COLO668 (cell line): ENCODE data around the gene ELMO3.
A peak's percentile ranks its signal among the peaks of the same experiment; 100 is the strongest.

ENCODE experiments used
- DNase-seq: peaks from one replicate; lab custom pipeline; 2025; ENCODE audit not compliant: unreplicated experiment; lab: John Stamatoyannopoulos, UW

The ELMO3 gene

DNA sequence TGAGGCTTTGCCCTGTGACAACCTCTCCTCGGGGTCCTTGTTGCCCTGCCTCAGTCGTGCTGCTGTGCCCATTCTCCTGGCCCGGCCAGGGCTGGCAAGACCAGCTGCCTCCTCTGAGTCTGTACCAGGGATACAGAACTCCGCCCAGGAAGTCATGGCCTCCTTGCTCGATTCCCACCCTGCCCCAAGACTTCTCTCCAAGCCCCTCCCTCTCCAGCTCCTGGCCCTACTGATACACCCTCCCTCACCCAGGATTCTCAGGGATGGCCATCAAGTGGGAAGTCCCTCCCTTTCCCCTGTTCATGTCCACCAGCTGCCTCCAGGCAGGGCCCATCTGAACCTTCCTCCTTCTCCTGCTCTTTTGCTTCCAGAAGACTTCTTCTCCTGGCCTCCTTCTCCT, 16.8 kb downstream of the ELMO3 start:
- no peak for DNase-seq

DNA sequence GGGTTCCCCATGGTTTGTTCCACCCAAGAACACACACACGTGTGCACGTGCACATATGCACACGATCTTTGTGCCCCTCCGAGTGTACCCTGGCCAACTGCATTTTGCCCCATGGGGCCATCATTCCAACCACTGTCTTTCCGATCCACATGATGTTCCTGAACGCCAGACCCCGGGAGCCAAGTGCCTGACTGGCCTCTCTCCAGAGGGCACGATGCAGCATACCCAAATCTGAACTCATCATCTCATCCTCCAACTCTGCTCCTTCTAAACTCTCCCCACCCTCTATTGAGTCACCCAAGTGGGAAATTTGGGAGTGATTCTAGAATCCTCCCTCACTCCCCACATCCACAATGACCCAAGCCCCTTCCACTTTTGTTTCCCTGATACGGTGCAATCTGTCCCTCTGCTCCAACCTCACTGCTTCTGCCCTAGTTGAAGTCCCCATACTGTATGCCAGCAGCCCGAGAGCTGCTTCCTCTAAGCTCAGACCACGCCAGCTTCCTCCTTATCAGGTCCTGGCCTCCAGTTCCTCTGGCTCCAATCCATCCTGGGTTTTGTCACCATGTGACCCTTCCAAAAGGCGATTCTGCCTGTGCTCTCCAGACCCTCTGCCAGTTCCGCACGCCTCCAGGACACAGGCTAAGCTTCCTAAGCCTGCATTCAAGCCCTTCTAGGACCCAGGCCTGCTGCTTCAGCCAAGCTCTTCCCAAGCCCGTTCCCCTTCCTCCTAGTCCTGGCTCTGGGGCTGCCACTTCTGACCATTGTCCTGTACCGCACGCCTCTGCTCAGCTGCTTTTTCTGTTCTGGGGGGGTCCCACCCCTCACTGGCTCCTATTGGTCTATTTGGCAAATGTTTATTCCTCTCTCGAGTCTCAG, 17.9 kb downstream of the ELMO3 start:
- no peak for DNase-seq

DNA sequence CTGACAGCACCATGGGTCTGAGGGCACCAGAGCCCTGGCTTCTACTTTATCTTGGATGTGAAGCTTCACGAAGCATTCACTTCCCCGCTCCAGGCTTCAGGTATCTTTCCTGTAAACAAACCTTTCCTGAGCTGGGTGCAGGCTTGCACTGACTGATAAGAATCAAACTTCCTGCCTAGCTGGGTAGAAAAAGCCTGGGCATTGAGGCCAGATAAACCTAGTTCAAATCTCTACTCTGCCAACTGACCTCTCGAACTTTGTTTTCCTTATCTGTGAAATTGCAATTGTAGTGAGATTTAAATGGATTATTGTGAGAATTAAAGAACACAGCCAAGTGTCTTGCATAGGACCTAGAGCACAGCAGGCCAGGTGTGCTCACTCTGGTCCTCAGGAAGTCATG, 25.1 kb downstream of the ELMO3 start:
- DNase-seq: no peak

DNA sequence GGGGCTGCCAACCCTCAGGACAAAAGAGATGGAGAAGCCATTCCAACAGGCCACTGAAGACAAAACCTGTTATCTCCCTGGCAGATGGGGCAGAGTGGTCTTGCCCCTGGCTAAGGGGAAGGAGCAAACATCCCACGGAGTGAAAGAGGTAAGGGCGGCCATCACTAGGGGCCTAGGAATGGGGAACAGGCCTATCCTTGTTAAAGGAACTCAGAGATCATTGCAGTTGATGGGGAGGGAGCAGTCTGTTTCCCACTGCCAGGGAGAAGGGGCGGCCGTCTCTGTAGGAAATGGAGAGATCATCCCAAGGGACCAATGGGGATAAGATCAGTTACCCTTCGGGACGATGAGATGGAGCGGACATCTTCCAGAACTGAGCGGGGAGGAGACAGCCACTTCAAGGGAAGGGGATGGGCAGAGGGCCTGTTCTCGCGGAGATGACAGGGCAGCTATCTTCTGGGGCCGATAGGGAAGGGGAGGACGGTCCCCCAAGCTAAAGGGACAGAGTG, 27.4 kb downstream of the ELMO3 start:
- no peak for DNase-seq

DNA sequence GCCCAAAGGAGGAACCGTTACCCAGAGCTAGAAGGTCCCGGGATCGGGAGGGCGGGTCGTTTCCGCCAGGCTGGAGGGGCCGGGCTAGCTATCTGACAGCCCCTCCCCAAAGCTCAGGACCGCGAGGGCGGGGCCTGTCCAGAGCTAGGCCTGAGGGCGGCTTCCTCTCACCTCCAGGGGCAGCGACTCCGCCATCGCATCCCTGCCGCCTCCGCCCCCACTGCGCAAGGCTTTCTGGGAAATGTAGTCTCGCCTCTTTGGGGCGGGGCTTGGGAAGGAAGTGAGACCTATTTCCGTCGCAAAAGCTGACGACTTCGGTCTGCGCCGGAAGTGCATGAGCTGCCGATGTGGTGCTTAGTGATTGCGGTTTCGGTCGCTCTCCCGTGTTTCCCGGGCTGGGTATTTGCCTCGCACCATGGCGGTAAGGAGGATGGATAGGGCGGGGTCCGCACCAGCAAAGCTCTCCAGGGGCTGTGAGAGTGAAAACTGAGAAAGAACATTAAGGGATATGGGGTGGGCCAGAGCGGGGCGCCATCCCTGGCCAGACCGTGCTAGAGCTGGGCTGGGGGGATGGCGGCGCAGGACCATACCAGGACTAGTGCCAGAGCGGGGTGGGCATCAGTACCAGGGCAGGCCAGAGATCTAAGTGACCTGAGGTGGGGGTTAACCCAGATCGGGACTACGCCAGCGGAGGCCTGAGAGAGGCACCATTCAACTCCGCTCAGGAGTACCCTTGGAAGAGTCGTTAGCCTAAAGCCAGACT, 28.1 kb downstream of the ELMO3 start, which contains the start of gene TMEM208:
TSS of gene TMEM208 (plus strand) at position 327 of the 763 bp plus-strand sequence. CDS start at position 416, 89 bp downstream.
- DNase-seq: peak; percentile 98

DNA sequence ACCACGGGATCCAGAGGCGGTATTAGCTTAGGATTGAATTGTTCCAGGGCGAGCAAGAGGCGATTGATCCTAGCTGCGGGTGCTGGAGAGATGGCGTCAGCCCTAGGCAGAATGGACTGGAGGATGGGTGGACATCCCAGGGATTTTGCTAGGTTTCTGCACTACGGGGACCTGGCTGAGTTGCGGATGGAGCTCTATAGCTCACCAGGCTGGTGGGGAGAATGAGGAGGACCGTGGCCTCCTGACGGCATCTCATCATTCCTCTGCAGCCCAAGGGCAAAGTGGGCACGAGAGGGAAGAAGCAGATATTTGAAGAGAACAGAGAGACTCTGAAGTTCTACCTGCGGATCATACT, 28.6 kb downstream of the ELMO3 start:
- no peak for DNase-seq

DNA sequence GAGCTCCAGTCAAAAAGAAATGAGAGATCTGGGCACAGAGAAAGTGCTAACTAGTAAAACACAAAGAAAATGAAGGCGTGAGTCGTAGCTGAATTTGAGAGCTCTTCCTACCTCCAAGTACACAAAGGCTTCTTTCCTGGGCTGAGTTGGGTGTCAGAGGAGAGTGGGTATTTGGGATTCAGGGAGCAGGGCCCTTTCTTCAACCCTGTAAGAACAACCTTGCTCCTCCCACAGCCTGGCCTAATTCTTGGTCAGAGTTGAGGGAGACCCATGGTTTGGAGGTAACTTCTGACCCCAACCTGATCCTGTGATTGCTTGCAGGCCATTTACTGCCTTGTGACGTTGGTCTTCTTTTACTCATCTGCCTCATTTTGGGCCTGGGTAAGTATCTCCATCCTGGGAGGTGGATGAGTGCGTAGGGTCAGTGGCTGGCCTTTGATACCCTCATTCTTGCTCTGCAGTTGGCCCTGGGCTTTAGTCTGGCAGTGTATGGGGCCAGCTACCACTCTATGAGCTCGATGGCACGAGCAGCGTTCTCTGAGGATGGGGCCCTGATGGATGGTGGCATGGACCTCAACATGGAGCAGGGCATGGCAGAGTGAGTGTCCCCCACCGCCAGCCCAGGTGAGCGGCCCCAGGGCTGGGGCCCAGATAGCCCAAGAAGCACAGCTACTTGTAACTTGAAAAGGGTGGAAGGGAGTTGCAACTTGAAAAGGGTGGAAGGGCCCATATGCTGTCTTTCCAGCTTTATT, 29.3 kb downstream of the ELMO3 start:
- no peak for DNase-seq

DNA sequence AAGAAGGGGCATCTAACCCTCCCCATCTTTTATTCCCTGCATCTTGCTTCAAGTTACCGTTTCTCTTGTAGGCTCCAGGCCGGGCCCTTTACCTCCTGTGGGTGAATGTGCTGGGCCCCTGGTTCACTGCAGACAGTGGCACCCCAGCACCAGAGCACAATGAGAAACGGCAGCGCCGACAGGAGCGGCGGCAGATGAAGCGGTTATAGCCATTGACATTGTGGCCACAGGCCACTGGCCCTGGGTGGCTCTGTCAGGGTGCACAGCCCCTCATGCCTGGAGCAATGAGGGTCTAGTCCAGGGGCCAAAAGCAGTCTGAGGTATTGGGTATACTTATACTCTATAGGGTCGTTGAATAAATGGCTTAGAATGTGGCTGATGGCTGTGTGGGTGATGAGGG, 30.0 kb downstream of the ELMO3 start:
- DNase-seq: no peak

DNA sequence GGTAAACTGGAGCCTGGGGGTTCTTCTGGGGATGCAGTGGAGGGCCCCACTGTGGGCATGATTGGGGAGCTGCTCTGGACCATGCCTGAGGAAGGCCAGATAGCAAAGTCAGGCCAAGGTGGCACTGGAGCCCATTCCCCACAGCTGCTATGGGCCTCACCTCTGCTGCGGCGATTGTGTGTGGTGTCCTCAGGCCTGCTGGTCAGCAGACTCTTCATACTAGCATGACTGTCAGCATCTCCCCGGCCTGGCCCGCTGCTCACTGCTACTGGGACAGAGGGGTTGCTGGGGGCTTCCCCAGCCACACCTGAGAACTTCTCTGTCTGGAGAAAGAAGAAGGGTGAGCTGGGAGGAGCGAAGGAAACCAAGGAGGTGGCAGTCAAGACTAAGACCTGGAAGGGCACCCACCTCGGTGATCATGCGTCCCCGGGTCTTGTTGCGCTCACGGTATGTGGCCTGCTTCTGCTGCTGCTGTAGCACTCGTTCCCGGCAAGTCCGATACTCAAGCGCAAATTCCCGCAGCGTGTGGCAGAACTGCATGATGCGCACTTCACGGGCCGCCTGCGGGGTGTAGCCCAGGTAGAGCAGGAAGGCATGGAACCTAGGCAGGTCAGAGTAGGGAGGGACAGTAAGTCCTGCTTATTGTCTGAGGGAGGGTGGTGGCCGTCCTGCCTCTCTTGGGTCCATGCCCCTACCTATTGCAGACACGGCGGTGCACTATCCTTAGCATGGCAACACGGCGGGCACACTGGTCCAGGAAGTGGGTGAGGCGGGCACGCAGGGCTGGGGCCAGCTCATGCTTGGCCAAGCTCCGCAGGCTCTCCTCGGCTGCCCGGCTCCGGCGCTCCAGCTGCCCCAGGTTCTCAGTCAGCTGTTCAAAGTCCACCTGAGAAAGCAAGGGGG, 31.2 kb downstream of the ELMO3 start:
- no peak for DNase-seq

DNA sequence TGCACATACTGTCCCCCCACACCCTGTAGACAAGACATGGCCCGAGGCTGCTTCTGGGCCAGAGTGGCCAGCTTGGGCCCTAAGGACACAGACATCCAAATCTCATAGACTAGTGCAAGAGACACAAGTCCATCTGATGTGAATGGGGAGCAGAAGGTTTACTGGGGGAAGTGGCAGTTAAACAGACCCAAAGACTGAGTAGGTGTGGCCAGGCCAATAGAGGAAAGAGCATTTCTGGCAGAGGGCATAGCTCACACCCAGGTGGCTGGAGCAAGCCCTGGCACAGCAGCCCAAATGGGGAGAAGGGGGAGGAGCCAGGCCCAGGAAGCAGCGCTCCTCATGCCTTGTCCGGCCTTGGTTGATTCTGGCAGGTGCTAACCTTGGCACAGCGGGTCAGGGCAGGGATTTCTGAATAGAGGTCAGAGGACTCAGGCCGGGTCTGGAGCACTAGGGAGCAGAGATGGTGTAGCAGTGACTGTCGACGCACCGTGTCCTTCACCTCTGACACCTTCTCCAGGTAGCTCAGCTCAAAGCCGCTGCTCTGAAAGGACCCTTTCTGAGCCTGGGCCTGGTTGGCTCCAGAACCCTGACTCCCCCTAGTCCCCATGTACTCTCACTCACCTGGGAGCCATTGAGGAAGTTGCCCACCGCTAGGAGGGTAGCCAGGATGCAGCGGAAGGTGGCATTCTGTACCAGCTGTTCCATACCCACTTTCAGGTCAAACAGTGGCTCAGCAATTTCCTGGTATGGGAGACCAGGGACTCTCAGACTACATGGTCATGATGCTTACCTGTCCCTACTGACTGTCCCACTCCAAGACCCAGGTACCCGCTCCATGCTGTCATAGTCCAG, 32.1 kb downstream of the ELMO3 start:
- DNase-seq: no peak

DNA sequence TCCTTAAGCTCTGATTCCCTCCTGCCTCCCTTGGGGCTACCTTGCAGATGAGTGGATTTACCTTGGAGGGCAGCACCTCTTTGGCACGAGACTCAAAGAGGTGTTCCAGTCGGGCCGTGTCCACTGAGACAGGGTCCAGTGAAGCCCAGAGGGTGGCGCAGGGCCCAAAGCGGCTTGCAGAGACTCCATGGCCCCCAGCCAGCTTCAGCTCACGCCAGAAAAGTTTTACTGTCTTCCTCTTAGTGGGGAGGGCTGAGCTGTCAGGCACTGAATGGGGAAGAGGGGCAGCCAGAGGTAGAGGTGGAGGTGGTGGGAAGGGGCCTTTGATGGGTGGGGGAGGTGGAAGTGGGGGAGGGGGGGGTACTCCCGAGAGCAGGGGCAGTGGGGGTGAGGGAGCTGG, 34.7 kb downstream of the ELMO3 start:
- no peak for DNase-seq

DNA sequence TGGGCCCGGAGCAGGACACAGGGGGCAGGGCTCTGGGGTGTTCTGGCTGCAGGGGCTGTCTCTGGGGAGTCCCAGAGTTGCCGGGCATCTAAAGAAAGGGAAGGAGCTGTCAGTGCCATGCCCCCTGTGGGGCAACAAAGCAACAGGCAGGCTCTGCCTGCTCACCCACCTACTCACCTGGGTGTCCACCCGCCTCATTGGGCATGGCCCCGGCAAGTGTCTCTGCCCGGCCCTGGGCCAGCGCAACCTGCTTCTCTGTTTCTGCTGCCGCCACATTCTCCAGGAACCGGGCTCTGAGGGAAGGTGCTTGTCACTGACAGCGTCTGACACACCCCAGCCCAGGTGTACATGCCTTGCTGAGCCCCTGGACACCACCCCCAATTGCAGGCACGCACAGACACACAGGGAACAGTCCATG, 35.3 kb downstream of the ELMO3 start:
- no peak for DNase-seq

DNA sequence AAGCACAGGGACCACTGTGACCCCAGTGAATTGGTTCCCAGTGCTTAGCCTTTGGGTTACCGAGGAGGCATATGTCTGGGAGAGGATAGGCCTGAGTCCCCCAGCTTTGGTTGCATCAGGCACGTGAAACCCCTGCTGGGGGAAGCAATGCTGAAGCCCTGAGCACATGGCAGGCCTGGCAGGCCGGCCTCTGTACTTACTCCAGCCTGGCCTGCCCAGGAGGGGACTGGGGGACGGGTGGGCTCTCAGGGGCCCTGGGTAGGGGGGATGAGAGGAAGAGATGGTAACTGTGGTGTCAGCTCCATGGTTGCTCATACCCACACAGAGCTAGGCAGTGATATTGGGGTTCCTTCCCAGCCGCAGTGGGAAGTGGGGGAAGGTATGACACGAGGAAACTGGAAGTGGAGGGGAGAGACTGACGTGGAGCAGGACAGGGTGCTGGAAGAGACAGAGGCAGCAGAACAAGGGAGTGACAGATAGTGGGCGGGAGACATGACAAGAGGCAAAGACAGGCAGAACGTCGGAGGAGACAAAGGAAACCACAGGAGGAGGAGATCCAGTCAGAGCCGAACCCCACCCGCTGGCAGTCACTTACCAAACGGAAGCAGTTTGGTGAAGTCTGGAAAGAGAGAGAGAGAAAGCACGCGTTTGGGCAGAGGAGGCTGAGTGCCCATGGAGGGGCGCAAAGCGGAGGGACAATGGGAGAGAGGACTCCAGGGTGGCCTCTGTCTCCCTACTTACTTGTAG, 37.1 kb downstream of the ELMO3 start:
- DNase-seq: no peak

DNA sequence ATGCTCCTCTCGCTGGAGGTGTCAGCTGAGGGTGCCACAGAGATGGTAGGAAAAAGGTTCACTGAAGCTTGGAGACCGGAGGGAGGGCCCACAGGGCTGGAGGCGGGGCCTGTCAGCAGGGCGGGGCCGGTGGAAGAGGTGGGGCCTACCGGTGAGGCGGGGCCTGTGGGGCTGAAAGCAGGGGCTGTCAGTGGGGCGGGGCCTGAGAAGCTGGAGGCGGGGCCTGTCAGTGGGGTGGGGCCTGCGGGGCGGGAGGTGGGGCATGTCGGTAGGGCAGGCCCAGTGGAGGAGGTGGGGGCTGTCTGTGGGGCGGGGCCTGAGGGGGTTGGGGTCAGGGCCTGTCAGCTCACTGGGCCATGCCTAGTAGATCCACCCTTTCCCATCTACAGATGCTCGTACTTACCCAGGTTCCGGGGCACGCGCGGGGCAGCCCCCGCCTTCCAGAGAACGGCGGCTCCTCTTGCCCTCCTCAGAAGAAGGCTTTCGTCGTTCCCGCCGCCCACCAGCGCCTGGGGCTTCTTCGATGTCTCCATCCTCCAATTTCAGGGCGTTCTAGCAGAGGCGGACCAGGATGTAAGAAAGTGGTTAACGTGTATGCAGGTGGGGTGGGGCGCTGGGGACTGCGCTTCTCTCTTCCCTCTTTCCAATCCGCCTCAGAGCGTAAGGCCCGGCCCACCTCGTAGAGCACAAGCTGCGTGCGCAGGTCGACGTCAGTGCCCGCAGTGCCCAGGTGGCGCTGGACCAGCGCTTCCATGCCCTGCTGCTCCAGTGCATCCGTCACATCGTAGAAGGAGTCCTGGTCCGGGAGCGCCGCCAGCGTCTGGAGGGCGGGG, 37.8 kb downstream of the ELMO3 start:
- DNase-seq: peak; percentile 53

DNA sequence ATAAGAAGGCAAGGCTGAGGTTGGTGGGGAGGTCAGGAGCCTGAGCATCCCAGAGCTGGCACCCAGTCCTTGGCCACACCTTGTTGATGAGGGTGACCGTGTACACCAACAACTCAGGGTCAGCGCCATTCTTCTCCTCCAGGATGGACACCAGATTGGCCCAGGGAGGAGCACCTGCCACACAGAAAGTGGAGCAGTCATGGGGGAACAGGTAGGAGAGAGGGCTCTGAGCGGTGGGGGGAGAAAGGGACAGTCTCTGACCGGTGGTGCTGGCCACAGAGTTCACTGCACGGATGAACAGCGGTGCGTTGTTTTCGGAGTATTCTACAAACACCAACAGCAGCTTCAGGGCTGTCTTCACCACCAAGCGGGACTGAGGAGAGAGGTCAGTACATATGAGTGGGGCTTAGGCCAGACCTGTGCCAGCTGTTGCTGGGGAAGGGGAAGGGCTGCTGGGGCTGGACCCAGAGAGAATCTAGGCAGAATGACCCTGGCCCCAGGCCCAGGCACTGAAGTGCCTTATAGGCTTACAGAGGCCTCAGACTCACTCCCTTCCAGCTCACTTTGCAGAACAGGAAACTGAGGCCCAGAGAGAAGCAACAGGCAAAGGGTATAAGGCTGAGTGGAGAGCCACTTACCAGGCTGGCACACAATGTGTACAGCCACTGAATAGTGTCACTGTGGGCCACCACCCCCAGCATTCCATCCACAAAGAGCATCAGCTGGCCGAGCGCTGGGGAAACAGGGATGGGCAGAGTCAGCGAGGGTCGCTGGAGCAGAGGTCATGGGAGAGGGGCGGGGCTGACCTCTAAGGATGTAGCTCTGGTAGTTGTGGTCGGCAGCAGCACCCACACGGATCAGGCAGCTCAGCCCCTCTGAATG, 38.7 kb downstream of the ELMO3 start:
- no peak for DNase-seq

DNA sequence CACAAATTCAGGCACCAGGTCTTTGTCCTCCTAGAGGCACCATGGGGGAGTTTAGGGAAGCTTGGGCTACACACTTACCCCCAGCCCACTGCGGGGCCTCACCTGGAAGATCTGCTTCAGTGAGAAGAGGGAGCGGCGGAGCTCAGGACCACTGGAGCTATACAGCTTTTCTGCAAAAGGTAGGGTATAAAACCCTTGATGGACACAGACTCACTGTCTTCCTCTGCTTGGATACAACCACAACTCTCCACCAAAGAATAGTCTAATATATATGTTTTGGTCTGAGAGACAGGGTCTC, 39.3 kb downstream of the ELMO3 start:
- no peak for DNase-seq
